Smooth muscle cell (in vitro differentiated cells): ENCODE measurements around the gene TCP1. TPM values are rescaled to one million over a fixed set of nuclear protein-coding genes. Genes with fewer than 3 reads are reported as not detected.

Experiments used
- DNase-seq: peaks from one replicate; lab custom pipeline; 2025; ENCODE audit not compliant: unreplicated experiment; lab: John Stamatoyannopoulos, UW
- H2AFZ ChIP-seq: fragments of 200-600 bp; sonication (generic); 2 replicates; pipeline ENCODE4 v1.6.0; 2016; ENCODE audit warnings: antibody characterized with exemption, low read depth, mild to moderate bottlenecking
- H3F3A ChIP-seq: fragments of 200-600 bp; sonication (generic); 2 replicates; pipeline ENCODE4 v1.6.0; 2017; ENCODE audit warnings: antibody characterized with exemption, low read depth
- H3K27ac ChIP-seq: fragments of 200-600 bp; sonication (generic); 2 replicates; pipeline ENCODE4 v1.5.1; 2016; ENCODE audit warnings: low read depth, mild to moderate bottlenecking
- H3K27me3 ChIP-seq: fragments of 200-600 bp; sonication (generic); 2 replicates; pipeline ENCODE4 v1.6.1; 2016; ENCODE audit warnings: low read depth, mild to moderate bottlenecking
- H3K36me3 ChIP-seq: fragments of 200-600 bp; sonication (generic); 2 replicates; pipeline ENCODE4 v1.5.1; 2016; ENCODE audit warnings: low read depth
- H3K4me1 ChIP-seq: fragments of 200-600 bp; sonication (generic); 2 replicates; pipeline ENCODE4 v1.5.1; 2016; ENCODE audit warnings: low read depth
- H3K4me2 ChIP-seq: fragments of 200-600 bp; sonication (generic); 2 replicates; pipeline ENCODE4 v1.6.0; 2016; ENCODE audit warnings: mild to moderate bottlenecking
- H3K4me3 ChIP-seq: fragments of 200-600 bp; sonication (generic); 2 replicates; pipeline ENCODE4 v1.5.1; 2016; ENCODE audit warnings: mild to moderate bottlenecking
- H3K79me2 ChIP-seq: fragments of 200-600 bp; sonication (generic); 2 replicates; pipeline ENCODE4 v1.6.0; 2016; ENCODE audit warnings: low read depth, mild to moderate bottlenecking
- H3K9ac ChIP-seq: fragments of 200-600 bp; sonication (generic); 2 replicates; pipeline ENCODE4 v1.6.0; 2016; ENCODE audit warnings: low read depth
- H3K9me3 ChIP-seq: fragments of 200-600 bp; sonication (generic); replicated peaks from 2 replicates; pipeline ENCODE4 v1.5.1; 2016; ENCODE audit warnings: low read depth
- H4K20me1 ChIP-seq: fragments of 200-600 bp; sonication (generic); 2 replicates; pipeline ENCODE4 v1.6.0; 2016; ENCODE audit warnings: low read depth
- WGBS: methylation state at CpG from one replicate; pipeline ENCODE4 v1.1.7; 2016; ENCODE audit warnings: low lambda C conversion rate; 5-methylcytosine and 5-hydroxymethylcytosine counted together
- polyA plus RNA-seq: library from polyadenylated mRNA; unstranded; fragments of >200 nt; fragmentation: Nextera tagmentation; extraction: Ambion mirVana; gene quantifications from 2 replicates; pipeline ENCODE4 v1.2.1, GENCODE V29; 2016
- total RNA-seq: library from RNA; depleted of rRNA; stranded (reverse); fragments of >200 nt; gene quantifications from 2 replicates; pipeline ENCODE4 v1.2.3, GENCODE V29; 2014
- TF ChIP-seq, protein P1 (sequence below): fragments of 200-600 bp; sonication (generic); IDR thresholded peaks from 2 replicates; pipeline ENCODE4 v1.5.1; 2017; ENCODE audit warnings: borderline replicate concordance, mild to moderate bottlenecking, antibody characterized with exemption; ENCODE audit not compliant: insufficient read depth, poor library complexity, severe bottlenecking

Gene TCP1
- total and polyA plus RNA-seq, 2 experiments from 2014 or later, result 125 to 132 TPM

DNA sequence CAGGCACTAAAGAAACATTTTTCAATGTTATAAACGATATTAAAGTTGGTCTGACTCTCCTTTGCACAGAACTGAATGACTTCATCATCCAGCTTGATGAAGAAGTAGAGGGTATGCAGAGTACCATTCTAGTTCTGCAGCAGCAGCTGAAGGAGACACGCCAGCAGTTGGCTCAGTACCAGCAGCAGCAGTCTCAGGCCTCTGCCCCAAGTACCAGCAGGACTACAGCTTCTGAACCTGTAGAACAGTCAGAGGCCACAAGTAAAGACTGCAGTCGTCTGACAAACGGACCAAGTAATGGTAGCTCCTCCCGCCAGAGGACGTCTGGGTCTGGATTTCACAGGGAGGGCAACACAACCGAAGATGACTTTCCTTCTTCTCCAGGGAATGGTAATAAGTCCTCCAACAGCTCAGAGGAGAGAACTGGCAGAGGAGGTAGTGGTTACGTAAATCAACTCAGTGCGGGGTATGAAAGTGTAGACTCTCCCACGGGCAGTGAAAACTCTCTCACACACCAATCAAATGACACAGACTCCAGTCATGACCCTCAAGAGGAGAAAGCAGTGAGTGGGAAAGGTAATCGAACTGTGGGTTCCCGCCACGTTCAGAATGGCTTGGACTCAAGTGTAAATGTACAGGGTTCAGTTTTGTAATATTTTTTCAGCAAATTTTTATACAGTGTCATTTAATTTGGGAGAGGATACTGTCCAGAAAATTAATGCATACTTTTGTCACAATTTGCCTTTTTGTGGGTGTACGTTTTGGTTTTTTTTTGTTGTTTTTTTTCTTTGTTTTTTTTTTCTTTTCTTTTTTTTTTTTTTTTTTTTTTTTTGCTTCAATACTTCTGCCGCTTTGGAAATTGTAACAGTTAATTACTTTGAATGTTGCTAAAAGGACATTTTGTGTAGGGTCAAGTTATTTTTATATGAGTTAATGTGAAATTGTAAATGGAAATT is 34.2 kb downstream of the TCP1 start:
- Histone ChIP-seq H3K9ac (no peak overlapping the region), H3K4me1 (peaks cover 6% of the 10 kb centered on the region), H3K4me3 (no peak overlapping the region), H3K9me3 (no peaks in the 10 kb centered on the region), H4K20me1 (peaks cover 23% of the 10 kb centered on the region), H3F3A (peaks cover 36% of the 10 kb centered on the region), H3K36me3 (peaks cover 22% of the 10 kb centered on the region), H2AFZ (no peak overlapping the region), H3K4me2 (no peak overlapping the region), H3K79me2 (peaks cover 22% of the 10 kb centered on the region), H3K27ac (no peak overlapping the region), H3K27me3 (no peaks in the 10 kb centered on the region)
- WGBS, result 96% methylated on average over 15 of the region's 15 CpGs
- DNase-seq, result no peak
- TF ChIP-seq, protein P1, sequence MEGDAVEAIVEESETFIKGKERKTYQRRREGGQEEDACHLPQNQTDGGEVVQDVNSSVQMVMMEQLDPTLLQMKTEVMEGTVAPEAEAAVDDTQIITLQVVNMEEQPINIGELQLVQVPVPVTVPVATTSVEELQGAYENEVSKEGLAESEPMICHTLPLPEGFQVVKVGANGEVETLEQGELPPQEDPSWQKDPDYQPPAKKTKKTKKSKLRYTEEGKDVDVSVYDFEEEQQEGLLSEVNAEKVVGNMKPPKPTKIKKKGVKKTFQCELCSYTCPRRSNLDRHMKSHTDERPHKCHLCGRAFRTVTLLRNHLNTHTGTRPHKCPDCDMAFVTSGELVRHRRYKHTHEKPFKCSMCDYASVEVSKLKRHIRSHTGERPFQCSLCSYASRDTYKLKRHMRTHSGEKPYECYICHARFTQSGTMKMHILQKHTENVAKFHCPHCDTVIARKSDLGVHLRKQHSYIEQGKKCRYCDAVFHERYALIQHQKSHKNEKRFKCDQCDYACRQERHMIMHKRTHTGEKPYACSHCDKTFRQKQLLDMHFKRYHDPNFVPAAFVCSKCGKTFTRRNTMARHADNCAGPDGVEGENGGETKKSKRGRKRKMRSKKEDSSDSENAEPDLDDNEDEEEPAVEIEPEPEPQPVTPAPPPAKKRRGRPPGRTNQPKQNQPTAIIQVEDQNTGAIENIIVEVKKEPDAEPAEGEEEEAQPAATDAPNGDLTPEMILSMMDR, result no peak

DNA sequence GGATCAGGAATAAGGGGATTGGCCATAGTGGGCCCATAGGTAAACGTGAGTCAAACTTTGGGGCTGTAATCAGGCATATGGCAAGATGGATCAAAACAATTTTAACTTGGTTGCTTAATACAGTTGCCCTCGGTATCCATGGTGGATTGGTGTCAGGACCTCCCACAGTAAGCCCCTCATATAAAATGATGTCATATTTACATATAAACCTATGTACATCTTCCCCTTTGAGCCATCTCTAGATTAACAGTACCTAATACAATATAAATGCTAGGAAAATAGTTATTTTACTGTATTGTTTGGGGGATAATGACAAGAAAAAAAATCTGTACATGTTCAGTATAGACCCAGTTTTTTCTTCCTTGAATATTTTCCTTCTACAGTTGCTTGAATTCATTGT is 35.0 kb downstream of the TCP1 start:
- Histone ChIP-seq H3K9me3 (no peaks in the 10 kb centered on the region), H3K9ac (no peak overlapping the region), H3K36me3 (peaks cover 29% of the 10 kb centered on the region), H3K27me3 (no peaks in the 10 kb centered on the region), H3F3A (peaks cover 28% of the 10 kb centered on the region), H3K4me2 (no peak overlapping the region), H3K79me2 (peaks cover 24% of the 10 kb centered on the region), H4K20me1 (peaks cover 26% of the 10 kb centered on the region), H3K27ac (peak overlapping the region; percentile 16), H2AFZ (no peak overlapping the region), H3K4me1 (no peaks in the 10 kb centered on the region), H3K4me3 (no peak overlapping the region)
- TF ChIP-seq, protein P1, result no peak
- 98% methylated on average over 2 of the region's 2 CpGs for WGBS
- DNase-seq, result no peak

DNA sequence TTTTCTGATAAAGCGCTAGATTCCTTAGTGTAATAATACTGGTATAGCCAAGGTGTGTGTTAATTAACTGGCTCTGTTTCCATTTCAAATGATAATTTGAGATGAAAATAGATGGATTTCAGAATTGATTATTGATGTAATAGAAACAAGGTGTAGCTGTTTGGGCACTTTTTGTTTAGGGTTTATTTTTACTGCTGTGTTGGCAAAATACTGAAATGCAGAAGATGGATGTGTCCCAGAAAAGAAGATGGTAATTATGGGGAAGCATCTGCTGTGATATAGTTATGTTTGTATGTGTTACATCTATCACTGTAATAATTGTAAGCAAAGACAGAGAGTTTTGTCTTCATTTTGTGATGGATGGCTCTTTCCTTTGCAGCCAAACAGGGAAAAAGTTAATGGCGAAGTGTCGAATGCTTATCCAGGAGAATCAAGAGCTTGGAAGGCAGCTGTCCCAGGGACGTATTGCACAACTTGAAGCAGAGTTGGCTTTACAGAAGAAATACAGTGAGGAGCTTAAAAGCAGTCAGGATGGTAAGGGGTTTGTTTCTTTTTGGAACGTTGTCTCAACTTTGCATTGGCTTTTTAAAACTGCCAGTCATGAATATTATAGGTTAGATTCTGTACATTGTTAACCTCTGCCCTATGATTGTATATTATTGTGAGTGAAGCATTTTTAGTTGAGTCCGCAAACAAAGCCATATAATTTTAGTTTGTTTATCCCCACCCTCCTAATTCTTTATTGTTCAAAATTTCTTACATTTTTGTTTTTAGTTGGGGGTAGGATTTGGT is 36.1 kb downstream of the TCP1 start:
- H3K9me3 ChIP-seq, result no peaks in the 10 kb centered on the region
- no peak overlapping the region for H3K4me2 ChIP-seq
- H2AFZ ChIP-seq, result no peak overlapping the region
- H3K36me3 ChIP-seq, result peaks cover 32% of the 10 kb centered on the region
- DNase-seq, result no peak
- H3K4me3 ChIP-seq, result no peak overlapping the region
- no peak overlapping the region for H3K9ac ChIP-seq
- H4K20me1 ChIP-seq, result peaks cover 26% of the 10 kb centered on the region
- peaks cover 24% of the 10 kb centered on the region for H3F3A ChIP-seq
- TF ChIP-seq, protein P1, result no peak
- H3K27me3 ChIP-seq, result no peaks in the 10 kb centered on the region
- H3K4me1 ChIP-seq, result no peaks in the 10 kb centered on the region
- peak overlapping the region; percentile 16 for H3K27ac ChIP-seq
- WGBS, result 92% methylated on average over 6 of the region's 6 CpGs
- peaks cover 24% of the 10 kb centered on the region for H3K79me2 ChIP-seq
